Measurements from ENCODE around the gene ANKFN1. TPM values are rescaled to one million over a fixed set of nuclear protein-coding genes. Genes with fewer than 3 reads are reported as not detected.

The ANKFN1 gene
- total RNA-seq, 1 experiment from 2014 or later: not detected

- Histone ChIP-seq H2BK12ac (ENCODE audit: insufficient read length, low read depth, low read length) (no peak overlapping the region), H3K18ac (ENCODE audit: insufficient read length, low read depth, low read length) (no peak overlapping the region), H2BK5ac (ENCODE audit: insufficient read length, low read length) (no peak overlapping the region), H3K4ac (ENCODE audit: low read depth, low read length) (no peak overlapping the region), H3K4me2 (ENCODE audit: insufficient read depth, insufficient read length, low read length) (no peak overlapping the region), H2BK20ac (ENCODE audit: low read depth, low read length, poor library complexity, severe bottlenecking) (no peak overlapping the region), H3K23me2 (ENCODE audit: insufficient read length, low read depth, low read length, poor library complexity, severe bottlenecking) (no peaks in the 10 kb centered on the region), H4K5ac (ENCODE audit: insufficient read length, low read depth, low read length) (no peak overlapping the region), H4K20me1 (ENCODE audit: control insufficient read depth, insufficient read depth, insufficient read length) (no peaks in the 10 kb centered on the region), H3K23ac (ENCODE audit: insufficient read length, low read depth, low read length) (no peak overlapping the region), H3K79me2 (ENCODE audit: insufficient read depth, low read length) (no peaks in the 10 kb centered on the region), H3T11ph (ENCODE audit: low read length) (no peak overlapping the region), H2BK120ac (ENCODE audit: low read depth, low read length, poor library complexity, severe bottlenecking) (no peak overlapping the region), H2BK15ac (ENCODE audit: low read depth, low read length) (no peak overlapping the region), H4K91ac (ENCODE audit: insufficient read length, low read depth, low read length) (no peak overlapping the region), H3K56ac (ENCODE audit: insufficient read length, low read depth, low read length) (no peak overlapping the region), H3K9ac (ENCODE audit: extremely low read depth, insufficient read length, low read length) (no peak overlapping the region), H3K79me1 (ENCODE audit: insufficient read depth, low read depth, low read length, poor library complexity, severe bottlenecking) (no peaks in the 10 kb centered on the region), H4K8ac (replicated peaks; ENCODE audit: insufficient read length, low read depth, low read length) (no peak overlapping the region), H3K14ac (ENCODE audit: insufficient read depth, low read length) (no peak overlapping the region), H3K27me3 (ENCODE audit: insufficient read depth, low read length) (no peaks in the 10 kb centered on the region; the same call in 1 of the 2 replicates), H3K4me1 (ENCODE audit: insufficient read depth, low read length) (no peaks in the 10 kb centered on the region), H2AFZ (ENCODE audit: low read length) (no peak overlapping the region), H2AK5ac (ENCODE audit: insufficient read length, low read length) (no peak overlapping the region), H3K9me3 (ENCODE audit: control insufficient read depth, low read depth, low read length) (no peaks in the 10 kb centered on the region), H3K27ac (ENCODE audit: insufficient read length, low read depth, low read length) (no peak overlapping the region)
- no CpG with 5 or more reads among the region's 5 CpGs for WGBS (ENCODE audit: extremely low coverage, insufficient read length, low lambda C conversion rate)
- TF ChIP-seq, protein P1, sequence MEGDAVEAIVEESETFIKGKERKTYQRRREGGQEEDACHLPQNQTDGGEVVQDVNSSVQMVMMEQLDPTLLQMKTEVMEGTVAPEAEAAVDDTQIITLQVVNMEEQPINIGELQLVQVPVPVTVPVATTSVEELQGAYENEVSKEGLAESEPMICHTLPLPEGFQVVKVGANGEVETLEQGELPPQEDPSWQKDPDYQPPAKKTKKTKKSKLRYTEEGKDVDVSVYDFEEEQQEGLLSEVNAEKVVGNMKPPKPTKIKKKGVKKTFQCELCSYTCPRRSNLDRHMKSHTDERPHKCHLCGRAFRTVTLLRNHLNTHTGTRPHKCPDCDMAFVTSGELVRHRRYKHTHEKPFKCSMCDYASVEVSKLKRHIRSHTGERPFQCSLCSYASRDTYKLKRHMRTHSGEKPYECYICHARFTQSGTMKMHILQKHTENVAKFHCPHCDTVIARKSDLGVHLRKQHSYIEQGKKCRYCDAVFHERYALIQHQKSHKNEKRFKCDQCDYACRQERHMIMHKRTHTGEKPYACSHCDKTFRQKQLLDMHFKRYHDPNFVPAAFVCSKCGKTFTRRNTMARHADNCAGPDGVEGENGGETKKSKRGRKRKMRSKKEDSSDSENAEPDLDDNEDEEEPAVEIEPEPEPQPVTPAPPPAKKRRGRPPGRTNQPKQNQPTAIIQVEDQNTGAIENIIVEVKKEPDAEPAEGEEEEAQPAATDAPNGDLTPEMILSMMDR (conservative IDR thresholded peaks at IDR 0.05): no peak
- Mint-ChIP-seq H3K36me3 (ENCODE audit: insufficient read depth in 1 of 3, low read depth in 3 of 3) (no peaks in the 10 kb centered on the region), H3K9me3 (no peaks in the 10 kb centered on the region), H3K4me1 (no peaks in the 10 kb centered on the region), H3K4me3 (no peak overlapping the region), H3K27me3 (ENCODE audit: low read depth) (peaks cover 9% of the 10 kb centered on the region), H3K27ac (no peak overlapping the region)
- no peak for DNase-seq
These were observed 379.7 kb downstream of the ANKFN1 start for GRCh38 chr17:56532926-56533325.
